ENCODE data around the gene RPTOR.

Gene RPTOR

DNA sequence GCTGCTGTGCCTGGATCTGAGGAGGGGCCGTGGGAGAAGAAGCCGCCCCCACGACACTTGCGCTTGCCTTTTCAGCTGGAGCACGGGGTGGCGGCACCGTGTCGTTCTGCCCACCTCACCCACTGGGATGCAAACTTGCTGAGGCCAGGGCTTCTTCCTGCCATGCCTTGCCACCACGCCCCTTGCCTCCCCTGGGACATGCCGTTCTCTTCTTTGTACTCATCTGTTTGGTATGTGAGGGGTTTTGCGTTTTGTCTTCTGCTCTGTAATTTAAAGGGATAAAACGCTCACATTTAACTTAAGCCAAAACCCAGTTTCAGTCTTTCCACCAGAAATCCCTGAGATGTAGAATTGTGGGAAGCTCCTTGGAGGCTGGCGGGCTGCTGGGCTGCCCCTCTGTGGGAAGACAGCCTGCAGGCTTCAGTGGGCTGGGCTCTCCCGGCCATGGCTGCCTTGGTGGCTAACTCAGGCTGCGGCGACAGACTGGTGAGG, 180.2 kb downstream of the RPTOR start:
- H3K4me3 ChIP-seq (ENCODE audit: low read depth, low read length): peak overlapping the region; percentile 25
- TF ChIP-seq CTCF (IDR thresholded peaks at IDR 0.05; ENCODE audit: insufficient read depth, low read length, missing control alignments): no peak
- ChIA-PET CTCF (interaction anchor here (0.8 kb wide), 1 partner anchor 102 kb away, joined by 3 read pairs; no protein-coding TSS in a partner anchor), POLR2A (no interaction called here)
- no peak for DNase-seq (ENCODE audit: low read depth, low spot score)

- H3K4me3 ChIP-seq (ENCODE audit: low read depth, low read length): no peak overlapping the region
- POLR2A ChIA-PET: no interaction called here
- CTCF ChIA-PET: interaction anchor here (0.8 kb wide), 2 partner anchors 14 to 102 kb away, joined by 3 to 4 read pairs; no protein-coding TSS in a partner anchor
- no peak for TF ChIP-seq CTCF (IDR thresholded peaks at IDR 0.05; ENCODE audit: insufficient read depth, low read length, missing control alignments)
- no peak for DNase-seq (ENCODE audit: low read depth, low spot score)
These were observed 180.9 kb downstream of the RPTOR start for GRCh38 chr17:80725517-80725916.

DNA sequence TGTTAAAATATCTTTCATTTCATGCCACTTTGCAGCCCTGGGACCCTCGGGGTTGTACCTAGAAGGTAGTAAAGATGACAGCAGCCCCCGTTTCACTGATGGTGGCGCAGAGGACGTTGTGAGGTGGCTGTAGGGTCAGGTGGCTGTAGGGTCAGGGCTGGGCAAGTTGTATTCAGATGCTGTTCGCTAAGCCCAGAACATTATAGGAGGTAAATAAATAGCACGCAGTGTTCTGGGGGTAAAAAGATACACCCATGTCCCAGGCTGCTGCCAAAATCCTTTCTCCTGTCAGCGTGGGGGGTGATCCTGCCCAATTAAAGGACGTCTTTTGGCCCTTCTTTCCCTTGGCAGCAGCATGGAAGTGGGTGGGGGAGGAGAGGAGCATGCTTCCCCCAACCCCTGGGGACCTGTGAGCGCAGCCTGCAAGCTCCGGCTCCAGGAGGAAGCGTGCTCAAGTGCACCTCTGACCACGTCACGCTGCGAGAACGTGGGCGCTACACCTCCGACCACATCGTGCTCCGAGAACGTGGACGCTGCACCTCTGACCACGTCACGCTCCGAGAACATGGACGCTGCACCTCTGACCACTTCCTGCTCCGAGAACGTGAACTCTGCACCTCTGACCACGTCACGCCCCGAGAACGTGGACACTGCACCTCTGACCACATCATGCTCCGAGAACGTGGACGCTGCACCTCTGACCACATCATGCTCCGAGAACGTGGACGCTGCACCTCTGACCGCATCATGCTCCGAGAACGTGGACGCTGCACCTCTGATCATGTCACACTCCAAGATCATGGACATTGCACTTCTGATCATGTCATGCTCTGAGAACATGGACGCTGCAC, 182.1 kb downstream of the RPTOR start:
- no peak for DNase-seq (ENCODE audit: low read depth, low spot score)
- no peak for TF ChIP-seq CTCF (IDR thresholded peaks at IDR 0.05; ENCODE audit: insufficient read depth, low read length, missing control alignments)
- POLR2A ChIA-PET: no interaction called here
- no peak overlapping the region for H3K4me3 ChIP-seq (ENCODE audit: low read depth, low read length)
- CTCF ChIA-PET: no interaction called here

- CTCF ChIA-PET: no interaction called here
- POLR2A ChIA-PET: no interaction called here
- no peak for DNase-seq (ENCODE audit: low read depth, low spot score)
- H3K4me3 ChIP-seq (ENCODE audit: low read depth, low read length): no peak overlapping the region
- no peak for TF ChIP-seq CTCF (IDR thresholded peaks at IDR 0.05; ENCODE audit: insufficient read depth, low read length, missing control alignments)
These were observed 182.7 kb downstream of the RPTOR start for GRCh38 chr17:80727409-80727755.

DNA sequence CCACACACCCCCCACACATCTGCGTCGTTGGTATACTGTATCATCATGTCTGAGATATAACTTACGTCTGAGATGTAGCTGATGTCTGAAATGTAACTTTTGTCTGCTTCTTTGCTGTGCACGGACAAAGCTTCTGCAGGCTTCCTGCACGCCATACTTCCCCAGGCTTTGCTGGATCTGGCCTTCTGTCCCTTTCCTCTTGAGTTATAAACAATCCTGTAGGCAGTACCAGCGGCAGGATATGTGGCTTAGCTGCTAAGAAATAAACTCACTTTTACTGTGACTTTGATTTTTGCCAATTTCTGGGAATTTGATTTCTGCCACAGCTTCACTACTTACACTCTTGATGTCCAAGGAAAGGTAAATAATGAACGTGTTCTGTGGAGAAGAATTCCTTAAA, 184.4 kb downstream of the RPTOR start:
- no peak overlapping the region for H3K4me3 ChIP-seq (ENCODE audit: low read depth, low read length)
- ChIA-PET POLR2A (no interaction called here), CTCF (no interaction called here)

More for the DNA sequence above, 184.4 kb downstream of the RPTOR start:
- DNase-seq (ENCODE audit: low read depth, low spot score): no peak
- TF ChIP-seq CTCF (IDR thresholded peaks at IDR 0.05; ENCODE audit: insufficient read depth, low read length, missing control alignments): no peak
